Ovary (tissue), 9 donors: ENCODE data around the gene RNF138. TPM values are rescaled to one million over a fixed set of nuclear protein-coding genes. Genes with fewer than 3 reads are reported as not detected.

Source experiments
- DNase-seq, 5 donors: peaks; one replicate each; pipeline ENCODE4 v3.0.0-alpha.2; 2019 to 2020
- H3K27ac ChIP-seq, 2 donors: fragments of 200-600 bp; one replicate each; pipeline versions ENCODE4 v1.5.1 to v1.8.0; 2019 to 2022
- H3K27me3 ChIP-seq: fragments of 200-600 bp; one replicate; pipeline ENCODE4 v1.8.0; 2022
- H3K36me3 ChIP-seq: fragments of 200-600 bp; sonication (generic); one replicate; pipeline ENCODE4 v1.5.1; 2019
- H3K4me1 ChIP-seq: one replicate; pipeline ENCODE4 v1.8.1; 2013; ENCODE audit warnings: mild to moderate bottlenecking, moderate library complexity; ENCODE audit not compliant: insufficient read depth
- H3K4me3 ChIP-seq: fragments of 200-600 bp; sonication (generic); one replicate; pipeline ENCODE4 v1.5.1; 2017
- H3K9me3 ChIP-seq, 2 donors: fragments of 200-600 bp in 1 of 2; sonication (generic) in 1 of 2; one replicate each; pipeline versions ENCODE4 v1.5.1 to v1.8.1; 2013 to 2019; ENCODE audit warnings: mild to moderate bottlenecking in 1 of 2, moderate library complexity in 1 of 2
- EP300 ChIP-seq: sonication (generic); formaldehyde crosslinking; IDR thresholded peaks from one replicate; pipeline ENCODE4 v1.6.1; 2017; ENCODE audit warnings: antibody characterized with exemption
- POLR2A ChIP-seq: fragments of 450-650 bp; IDR thresholded peaks from one replicate; pipeline ENCODE4 v1.6.1; 2017; ENCODE audit warnings: antibody characterized with exemption, mild to moderate bottlenecking, moderate library complexity
- WGBS, 3 donors: extraction: QIAGEN DNeasy Blood & Tissue Kit in 1 of 3; methylation state at CpG; one replicate each; pipeline versions ENCODE4 v1.1.5 to v1.1.7; 2013 to 2017; 5-methylcytosine and 5-hydroxymethylcytosine counted together
- intact Hi-C, 4 donors: fragments of 100-400 bp; cut with DNase I; formaldehyde crosslinking; loops; one replicate each; pipeline versions ENCODE4 v1.11.0 to v1.15.1; 2022 to 2023
- polyA plus RNA-seq, 2 donors: library from polyadenylated mRNA; stranded (reverse); fragments of 200-250 nt in 1 of 2; fragments of 350-450 nt in 1 of 2; fragmentation: Illumina TruSeq in 1 of 2; extraction: RNeasy Lipid Tissue Mini Kit (QIAGEN cat#74804) in 1 of 2; gene quantifications; one replicate each; pipeline ENCODE4 v1.2.3, GENCODE V29; 2013 to 2014
- total RNA-seq, 7 donors: library from RNA; depleted of rRNA in 2 of 7; stranded (reverse); fragments of >200 nt in 2 of 7; fragmentation: NEBNext Ultra II Directional in 3 of 7; extraction: Animal tissue kit (Norgen Biotek cat#: 25700) in 3 of 7; gene quantifications; one replicate each; pipeline versions ENCODE4 v1.1.0 to v1.2.4, GENCODE V29; 2016 to 2023
- TF ChIP-seq, protein P1 (sequence below), 3 donors: fragments of 450-650 bp in 2 of 3; fragments of 200-600 bp in 1 of 3; IDR thresholded peaks; one replicate each; pipeline versions ENCODE4 v1.5.1 to v1.8.0; 2016 to 2022; ENCODE audit warnings: antibody characterized with exemption in 3 of 3, mild to moderate bottlenecking in 1 of 3
- donor health status: DM: no; HTN: no; CAD: no; lungs with moderate emphysema.
- donor health status: DM: no; HTN: no; CAD: no.
- donor health status: Bipolar disorder and iron deficiency.
- donor health status: DM: yes; HTN: yes; CAD: no.
- donor health status: DM: no; HTN: no; CAD: no.
- donor health status: DM: yes; HTN: yes; CAD: no.

The RNF138 gene
- total and polyA plus RNA-seq, 9 donors: 10.2 to 41.9 (median 24.8) TPM

DNA sequence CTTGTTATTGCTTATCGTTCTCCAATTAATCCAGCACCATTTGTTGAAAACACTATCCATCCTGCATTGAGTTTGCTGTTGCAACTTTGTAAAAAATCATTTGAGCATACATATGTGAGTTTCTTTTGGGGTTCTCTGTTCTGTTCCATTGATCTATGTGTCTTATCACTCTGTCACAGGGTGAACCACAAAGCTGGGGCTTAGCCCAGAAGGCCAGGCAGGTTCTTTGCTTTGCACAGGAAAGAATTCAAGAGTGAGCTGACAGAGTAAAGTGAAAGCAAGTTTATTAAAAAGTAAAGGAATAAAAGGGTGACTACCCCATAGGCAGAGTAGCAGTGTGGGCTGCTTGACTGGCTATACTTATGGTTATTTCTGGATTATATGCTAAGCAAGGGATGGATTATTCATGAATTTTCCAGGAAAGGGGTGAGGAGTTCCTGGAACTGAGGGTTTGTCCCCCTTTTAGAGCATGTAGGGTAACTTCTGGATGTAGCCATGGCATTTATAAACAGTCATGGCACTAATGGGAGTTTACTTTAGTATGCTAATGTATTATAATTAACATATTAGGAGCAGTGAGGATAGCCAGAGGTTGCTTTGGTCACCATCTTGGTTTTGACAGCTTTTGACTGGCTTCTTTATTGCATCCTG lies 46.8 kb downstream of the RNF138 start:
- 54 to 72% (median 64%) methylated on average over 1 of the region's 1 CpG for WGBS, 3 donors
- DNase-seq: no peak
- intact Hi-C loops: no loop called here
- H3K4me1 ChIP-seq: no peaks in the 10 kb centered on the region
- no peaks in the 10 kb centered on the region for H3K36me3 ChIP-seq
- no peak overlapping the region for H3K27ac ChIP-seq
- TF ChIP-seq EP300: no peak
- TF ChIP-seq, protein P1, sequence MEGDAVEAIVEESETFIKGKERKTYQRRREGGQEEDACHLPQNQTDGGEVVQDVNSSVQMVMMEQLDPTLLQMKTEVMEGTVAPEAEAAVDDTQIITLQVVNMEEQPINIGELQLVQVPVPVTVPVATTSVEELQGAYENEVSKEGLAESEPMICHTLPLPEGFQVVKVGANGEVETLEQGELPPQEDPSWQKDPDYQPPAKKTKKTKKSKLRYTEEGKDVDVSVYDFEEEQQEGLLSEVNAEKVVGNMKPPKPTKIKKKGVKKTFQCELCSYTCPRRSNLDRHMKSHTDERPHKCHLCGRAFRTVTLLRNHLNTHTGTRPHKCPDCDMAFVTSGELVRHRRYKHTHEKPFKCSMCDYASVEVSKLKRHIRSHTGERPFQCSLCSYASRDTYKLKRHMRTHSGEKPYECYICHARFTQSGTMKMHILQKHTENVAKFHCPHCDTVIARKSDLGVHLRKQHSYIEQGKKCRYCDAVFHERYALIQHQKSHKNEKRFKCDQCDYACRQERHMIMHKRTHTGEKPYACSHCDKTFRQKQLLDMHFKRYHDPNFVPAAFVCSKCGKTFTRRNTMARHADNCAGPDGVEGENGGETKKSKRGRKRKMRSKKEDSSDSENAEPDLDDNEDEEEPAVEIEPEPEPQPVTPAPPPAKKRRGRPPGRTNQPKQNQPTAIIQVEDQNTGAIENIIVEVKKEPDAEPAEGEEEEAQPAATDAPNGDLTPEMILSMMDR (IDR thresholded peaks at IDR 0.05): no peak
- no peak for TF ChIP-seq POLR2A
- H3K27me3 ChIP-seq: no peaks in the 10 kb centered on the region
- no peaks in the 10 kb centered on the region for H3K9me3 ChIP-seq
- no peak overlapping the region for H3K4me3 ChIP-seq

DNA sequence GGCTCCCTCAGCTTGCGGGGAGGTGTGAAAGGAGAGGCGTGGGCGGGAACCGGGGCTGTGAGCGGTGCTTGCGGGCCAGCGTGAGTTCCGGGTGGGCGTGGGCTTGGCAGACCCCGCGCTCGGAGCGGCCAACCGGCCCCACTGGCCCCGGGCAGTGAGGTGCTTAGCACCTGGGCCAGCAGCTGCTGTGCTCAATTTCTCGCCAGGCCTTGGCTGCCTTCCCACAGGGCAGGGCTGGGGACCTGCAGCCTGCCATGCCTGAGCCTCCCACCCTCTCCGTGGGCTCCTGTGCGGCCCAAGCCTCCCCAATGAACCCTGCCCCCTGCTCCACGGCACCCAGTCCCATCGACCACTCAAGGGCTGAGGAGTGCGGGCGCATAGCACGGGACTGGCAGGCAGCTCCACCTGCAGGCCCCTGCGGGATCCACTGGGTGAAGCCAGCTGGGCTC lies 48.2 kb downstream of the RNF138 start:
- Histone ChIP-seq H3K4me3 (no peak overlapping the region), H3K27ac (no peak overlapping the region), H3K9me3 (no peaks in the 10 kb centered on the region), H3K27me3 (no peaks in the 10 kb centered on the region), H3K4me1 (no peaks in the 10 kb centered on the region), H3K36me3 (no peaks in the 10 kb centered on the region)
- TF ChIP-seq POLR2A: no peak
- TF ChIP-seq, protein P1 (IDR thresholded peaks at IDR 0.05): no peak
- no peak for TF ChIP-seq EP300
- intact Hi-C loops: no loop called here
- DNase-seq: no peak
- 89 to 95% (median 94%) methylated on average over 23 to 24 of the region's 24 CpGs for WGBS, 3 donors

DNA sequence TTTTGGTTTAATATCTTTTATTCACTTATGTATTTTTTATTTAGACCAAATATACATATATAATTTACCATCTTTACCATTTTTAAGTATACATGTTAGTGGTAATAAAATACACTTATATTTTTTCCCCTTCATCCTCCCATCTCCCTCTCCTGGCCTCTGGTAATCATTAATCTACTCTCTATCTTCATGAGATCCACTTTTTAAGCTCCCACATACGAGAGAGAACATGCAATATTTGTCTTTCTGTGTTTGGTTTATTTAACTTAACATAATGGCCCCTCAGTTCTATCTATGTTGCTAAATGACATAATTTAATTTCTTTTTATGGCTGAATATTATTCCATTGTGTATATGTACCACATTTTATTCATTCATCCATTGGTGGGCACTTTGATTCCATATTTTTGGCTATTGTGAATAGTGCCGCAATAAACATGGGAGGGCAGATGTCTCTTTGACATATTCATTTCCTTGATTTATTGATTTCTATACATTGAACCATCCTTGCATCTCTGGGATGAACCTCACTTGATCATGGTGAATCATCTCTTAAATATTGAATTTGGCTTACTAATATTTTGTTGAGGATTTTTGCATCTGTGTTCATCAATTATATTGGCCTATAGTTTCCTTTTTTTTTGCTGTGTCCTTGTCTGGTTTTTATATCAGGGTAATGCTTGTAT lies 56.7 kb downstream of the RNF138 start:
- no peak overlapping the region for H3K27ac ChIP-seq
- H3K27me3 ChIP-seq: no peaks in the 10 kb centered on the region
- intact Hi-C loops: no loop called here
- no peaks in the 10 kb centered on the region for H3K9me3 ChIP-seq
- 40 to 73% (median 66%) methylated on average over 2 of the region's 2 CpGs for WGBS, 3 donors
- no peak for DNase-seq
- TF ChIP-seq, protein P1 (IDR thresholded peaks at IDR 0.05): no peak
- TF ChIP-seq POLR2A (no peak), EP300 (no peak)
- H3K4me1 ChIP-seq: no peaks in the 10 kb centered on the region
- H3K4me3 ChIP-seq: no peak overlapping the region
- no peaks in the 10 kb centered on the region for H3K36me3 ChIP-seq

DNA sequence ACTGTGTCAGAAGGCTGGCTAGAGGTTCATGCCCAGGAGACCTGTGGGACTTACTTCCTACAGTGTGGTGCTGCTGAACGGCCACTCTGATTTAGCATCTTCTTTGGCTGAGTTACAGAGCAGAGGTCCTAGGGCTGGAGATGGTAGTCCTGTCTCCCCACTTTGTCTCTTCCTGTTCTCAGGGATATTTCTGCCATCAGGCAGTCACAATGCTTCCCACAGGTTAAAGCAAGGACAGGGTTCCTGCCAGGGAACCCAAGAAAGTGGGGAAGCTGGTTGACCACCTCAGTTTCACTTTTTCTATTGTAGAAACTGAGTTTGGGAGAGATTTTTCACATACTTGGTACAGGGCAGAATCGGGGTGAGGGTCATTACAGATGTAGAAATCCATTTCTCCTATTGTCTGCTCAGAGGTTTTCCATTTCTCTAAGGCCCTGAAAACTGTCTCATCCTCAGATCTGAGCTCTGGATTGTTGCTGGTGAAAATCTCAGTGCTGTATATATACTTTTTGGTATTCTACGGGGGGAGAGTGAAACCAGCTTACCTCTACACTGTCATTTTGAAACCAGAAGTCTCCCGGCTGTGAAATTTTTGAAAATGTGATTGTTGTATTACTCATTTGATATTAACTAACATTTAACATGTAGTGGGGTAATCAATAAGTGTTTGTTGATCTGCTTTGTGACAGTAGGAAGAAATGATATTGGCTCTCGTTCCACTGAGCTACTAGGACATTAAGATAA lies 61.2 kb downstream of the RNF138 start:
- DNase-seq: no peak
- no peak overlapping the region for H3K4me3 ChIP-seq
- H3K9me3 ChIP-seq: no peaks in the 10 kb centered on the region
- no peak overlapping the region for H3K27ac ChIP-seq
- WGBS, 3 donors: 87 to 90% (median 87%) methylated on average over 5 of the region's 5 CpGs
- intact Hi-C loops: no loop called here
- no peaks in the 10 kb centered on the region for H3K36me3 ChIP-seq
- no peak for TF ChIP-seq POLR2A
- TF ChIP-seq EP300: no peak
- TF ChIP-seq, protein P1 (IDR thresholded peaks at IDR 0.05): no peak
- no peaks in the 10 kb centered on the region for H3K4me1 ChIP-seq
- H3K27me3 ChIP-seq: no peaks in the 10 kb centered on the region
